ENCODE results near the gene HPS6. TPM values are rescaled to one million over a fixed set of nuclear protein-coding genes. Genes with fewer than 3 reads are reported as not detected.
"Not testable (repeated sequence)": the region's sequence is repeated elsewhere in the genome, so short reads cannot be mapped to it uniquely, and the experiment has no call there.

The HPS6 gene
- 23.0 TPM for total RNA-seq

DNA sequence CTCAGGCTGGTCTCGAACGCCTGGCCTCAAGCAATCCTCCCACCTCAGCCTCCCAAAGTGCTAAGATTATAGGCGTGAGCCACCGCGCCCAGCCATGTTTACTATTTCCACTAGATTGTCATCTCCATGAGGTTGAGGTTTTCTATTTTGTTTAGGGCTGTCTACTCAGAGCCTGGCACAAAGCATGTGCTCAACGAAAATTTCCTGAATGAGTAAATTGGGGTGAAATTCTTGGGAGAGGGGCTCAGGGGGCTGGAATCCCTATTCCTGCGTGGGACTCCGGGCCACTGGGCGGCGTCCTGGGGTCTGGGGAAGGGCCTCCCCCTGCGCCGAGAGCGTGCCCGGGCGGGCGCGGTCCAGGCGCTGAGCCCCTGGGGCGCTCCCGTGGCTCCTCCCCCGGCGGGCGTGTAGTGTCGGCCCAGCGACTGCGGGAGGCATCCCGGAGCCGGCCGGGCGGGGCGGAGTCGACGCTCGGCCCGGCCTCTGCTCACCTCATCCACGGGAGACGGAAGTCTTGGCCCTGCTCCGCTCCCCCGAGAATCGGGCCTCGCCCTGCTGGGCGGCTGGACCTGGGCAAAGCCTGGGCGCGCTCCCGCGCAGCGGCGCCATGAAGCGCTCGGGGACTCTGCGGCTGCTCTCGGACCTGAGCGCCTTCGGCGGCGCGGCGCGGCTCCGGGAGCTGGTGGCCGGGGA lies at the start of gene HPS6:
TSS of gene HPS6 (plus strand) at position 482 of the 693 bp plus-strand sequence. CDS start at position 608, 126 bp downstream.
- DNase-seq, result peak; percentile 94

DNA sequence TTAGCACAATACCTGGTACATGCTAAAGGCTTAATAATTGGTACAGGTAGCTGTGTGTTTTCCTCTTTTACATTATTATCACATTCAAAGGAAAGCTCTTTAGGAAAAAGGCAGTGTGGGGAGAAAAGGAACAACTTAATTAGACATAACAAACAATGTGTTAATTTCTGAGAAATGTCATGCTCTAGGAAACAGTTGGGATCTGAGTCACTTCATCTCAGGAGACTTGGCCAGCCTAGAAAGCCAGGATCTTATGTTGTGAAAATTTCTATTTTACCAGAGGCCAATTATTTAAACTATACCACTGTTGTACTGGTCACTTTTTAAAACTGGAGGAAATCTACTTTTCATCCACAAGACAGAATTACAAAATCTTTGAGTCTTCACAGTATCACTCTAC lies 48.7 kb upstream of the HPS6 start:
- DNase-seq, result no peak

DNA sequence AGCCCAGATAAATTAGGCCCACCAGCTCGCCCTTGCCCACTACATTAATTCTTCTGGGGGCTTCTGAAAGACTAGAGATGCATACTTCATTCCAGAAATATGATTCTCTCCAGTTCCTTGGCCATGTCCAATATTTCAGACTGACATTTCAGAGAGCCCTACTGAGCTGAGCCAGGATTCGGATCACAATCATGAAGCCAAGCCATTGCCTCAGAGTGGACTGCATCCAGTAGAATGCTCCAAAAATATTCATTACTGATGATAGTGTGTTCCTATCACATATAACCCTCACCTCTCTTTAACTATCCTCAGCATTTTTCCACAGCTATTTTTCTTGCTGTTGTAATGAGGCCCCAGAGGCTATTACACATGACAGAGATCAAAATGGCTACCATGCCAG lies 47.9 kb upstream of the HPS6 start:
- DNase-seq, result no peak

DNA sequence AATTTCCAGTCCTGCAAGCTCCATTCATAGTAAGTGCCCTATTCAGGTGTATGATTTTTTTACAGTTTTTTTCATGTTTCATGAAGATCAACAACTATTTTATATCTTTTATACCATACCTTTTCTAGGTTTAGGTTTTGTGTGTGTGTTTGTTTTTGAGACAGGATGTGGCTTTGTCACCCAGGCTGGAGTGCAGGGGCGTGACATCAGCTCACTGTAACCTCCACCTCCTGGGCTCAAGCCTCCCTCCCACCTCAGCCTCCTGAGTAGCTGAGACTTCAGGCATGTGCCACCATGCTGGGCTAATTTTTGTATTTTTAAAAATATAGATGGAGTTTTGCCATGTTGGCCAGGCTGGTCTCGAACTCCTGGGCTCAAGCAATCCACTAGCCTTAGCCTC lies 44.2 kb upstream of the HPS6 start:
- DNase-seq, result no peak

DNA sequence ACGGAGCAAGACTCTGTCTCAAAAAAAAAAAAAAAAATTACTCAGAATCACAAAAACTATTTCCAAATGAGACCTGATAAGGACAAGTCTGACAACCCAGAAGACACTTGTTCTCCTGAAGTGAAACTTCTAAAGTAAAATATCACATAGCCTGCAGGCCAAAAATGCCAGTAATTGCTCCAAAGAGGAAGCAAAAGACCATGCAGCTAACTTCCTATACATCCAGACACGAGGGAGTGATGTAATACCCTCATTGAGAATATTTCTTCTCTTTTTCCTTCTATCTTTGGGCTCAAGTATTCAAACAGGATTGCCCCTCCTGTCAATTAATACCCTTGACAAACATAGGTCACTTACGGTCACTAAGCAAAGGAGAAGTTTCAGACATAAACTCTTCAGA lies 40.4 kb upstream of the HPS6 start:
- DNase-seq, result no peak

DNA sequence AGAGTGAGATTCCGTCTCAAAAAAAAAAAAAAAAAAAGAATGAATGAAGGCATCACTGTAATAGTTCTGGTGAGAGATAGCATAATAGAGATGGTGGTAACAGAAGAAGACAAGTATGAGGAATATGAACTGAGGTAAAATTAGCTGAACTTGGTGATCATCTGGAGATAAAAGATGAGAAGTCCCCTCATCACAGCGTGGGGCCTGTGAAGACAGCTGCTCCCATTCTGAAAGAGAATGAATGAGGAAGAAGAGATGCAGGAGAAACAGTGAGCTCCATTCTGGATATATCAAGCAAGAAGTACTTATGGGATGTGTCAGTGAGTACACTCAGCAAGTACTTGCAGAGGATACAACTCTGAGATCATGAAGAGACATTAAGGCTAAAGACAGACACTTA lies 37.9 kb upstream of the HPS6 start:
- no peak for DNase-seq

DNA sequence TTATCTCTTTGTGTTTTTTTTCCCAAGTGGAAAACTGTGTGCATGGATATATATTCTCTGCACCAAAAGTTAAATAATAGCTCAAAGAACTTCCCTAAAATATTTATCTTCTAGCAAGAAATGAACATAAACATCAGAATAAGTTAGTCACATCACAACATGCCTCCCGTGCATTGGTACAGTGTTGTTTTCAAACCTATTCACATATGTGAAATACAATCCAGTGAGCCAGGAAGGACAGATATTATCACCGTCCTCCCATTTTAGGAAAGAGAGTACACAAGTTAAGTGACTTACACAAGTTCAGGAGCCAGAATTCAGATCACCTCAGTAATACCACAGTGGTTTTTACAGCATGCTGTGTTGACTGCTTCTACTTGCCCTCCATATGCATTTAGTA lies 31.4 kb upstream of the HPS6 start:
- DNase-seq, result no peak

DNA sequence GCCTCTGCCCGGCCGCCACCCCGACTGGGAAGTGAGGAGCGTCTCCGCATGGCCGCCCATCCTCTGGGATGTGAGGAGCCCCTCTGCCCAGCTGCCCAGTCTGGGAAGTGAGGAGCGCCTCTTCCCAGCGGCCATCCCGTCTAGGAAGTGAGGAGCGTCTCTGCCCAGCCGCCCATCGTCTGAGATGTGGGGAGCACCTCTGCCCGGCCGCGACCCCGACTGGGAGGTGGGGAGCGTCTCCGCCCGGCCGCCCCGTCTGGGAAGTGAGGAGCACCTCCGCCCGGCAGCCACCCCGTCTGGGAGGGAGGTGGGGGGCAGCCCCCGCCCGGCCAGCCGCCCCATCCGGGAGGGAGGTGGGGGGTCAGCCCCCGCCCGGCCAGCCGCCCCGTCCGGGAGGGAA lies 29.3 kb upstream of the HPS6 start:
- DNase-seq, result not testable (repeated sequence)

DNA sequence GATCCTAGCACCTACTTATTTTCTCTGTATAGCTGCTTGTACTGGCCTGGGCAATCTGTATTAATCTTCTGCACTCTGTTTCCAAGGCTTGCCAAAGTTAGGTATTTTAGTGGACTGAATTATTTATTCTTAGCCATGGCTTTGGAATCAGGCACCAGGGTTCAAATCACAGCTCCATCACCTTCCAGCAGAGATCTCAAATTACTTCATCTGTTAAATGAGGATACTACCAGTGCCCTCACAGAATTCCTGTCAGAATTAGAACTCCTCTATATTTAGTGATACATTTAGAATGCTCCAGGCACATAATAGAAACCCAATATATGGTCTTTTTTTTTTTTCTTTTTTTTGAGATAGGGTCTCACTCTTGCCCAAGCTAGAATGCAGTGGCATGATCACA lies 26.7 kb upstream of the HPS6 start:
- DNase-seq, result no peak

DNA sequence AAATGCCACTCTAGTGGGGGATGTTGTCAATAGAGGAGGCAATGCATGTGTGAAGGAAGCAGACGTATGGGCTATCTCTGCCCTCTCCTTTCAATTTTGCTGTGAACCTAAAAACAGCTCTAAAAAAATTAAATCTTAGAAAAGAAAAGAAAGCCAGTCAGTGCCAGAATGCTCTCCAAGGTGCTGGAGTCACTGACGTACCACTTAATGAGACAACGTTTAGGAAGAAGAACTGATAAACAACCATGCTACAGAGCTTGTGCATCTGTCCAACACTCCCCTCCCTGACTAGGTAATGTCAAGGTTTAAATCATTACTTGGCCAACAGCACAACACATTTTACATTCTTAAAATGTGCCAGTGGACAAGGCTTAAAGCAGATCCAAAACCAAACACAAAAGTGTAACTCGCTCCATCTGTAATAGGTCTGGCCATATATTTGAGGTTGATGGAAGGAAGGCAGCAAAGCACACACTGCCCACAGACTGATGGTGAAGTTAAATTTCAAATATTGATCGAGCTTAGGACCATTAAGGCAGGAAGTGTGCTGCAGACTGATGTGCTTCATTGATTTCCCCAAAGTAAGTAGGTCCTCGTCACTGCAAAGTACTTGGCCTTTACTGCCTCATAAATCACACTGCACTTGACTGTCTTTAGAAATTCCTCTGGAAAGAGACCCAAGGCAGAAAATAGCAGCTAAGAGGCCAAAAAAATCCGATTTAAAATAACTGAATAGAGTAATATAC lies 24.7 kb upstream of the HPS6 start:
- no peak for DNase-seq

DNA sequence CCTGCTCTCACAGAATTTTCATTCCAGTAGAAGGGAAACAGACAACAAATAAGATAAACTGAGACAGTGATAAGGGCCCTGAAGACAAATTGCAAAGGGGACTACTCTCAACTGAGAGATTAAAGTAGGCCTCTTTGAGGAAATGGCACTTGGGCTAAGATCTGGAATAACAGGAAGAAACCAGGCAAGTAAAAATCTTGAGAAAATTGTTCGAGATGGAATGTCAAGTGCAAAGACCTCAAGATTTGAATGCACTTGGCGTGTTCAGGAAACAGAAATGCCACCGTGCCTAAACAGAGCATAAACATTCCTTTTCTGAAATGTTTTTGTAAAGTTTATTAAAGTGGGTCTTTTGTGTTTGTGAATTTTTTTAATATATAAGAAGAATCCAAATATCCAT lies 19.9 kb upstream of the HPS6 start:
- DNase-seq, result no peak

DNA sequence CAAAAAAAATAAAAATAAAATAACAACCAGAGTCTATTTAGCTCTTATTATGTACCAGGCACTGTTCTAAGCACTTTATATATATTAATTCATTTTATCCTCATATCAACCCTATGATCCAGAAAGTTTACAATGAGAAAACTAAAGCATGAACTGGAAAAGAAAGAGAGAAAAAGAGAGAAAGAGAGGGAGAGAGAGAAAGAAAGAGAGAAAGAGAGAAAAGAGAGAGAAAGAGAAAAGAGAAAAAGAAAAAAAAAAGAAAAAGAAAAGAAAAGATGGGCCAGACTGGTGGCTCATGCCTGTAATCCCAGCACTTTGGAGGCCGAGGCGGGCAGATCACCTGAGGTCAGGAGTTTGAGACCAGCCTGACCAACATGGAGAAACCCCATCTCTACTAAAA lies 19.1 kb upstream of the HPS6 start:
- no peak for DNase-seq

DNA sequence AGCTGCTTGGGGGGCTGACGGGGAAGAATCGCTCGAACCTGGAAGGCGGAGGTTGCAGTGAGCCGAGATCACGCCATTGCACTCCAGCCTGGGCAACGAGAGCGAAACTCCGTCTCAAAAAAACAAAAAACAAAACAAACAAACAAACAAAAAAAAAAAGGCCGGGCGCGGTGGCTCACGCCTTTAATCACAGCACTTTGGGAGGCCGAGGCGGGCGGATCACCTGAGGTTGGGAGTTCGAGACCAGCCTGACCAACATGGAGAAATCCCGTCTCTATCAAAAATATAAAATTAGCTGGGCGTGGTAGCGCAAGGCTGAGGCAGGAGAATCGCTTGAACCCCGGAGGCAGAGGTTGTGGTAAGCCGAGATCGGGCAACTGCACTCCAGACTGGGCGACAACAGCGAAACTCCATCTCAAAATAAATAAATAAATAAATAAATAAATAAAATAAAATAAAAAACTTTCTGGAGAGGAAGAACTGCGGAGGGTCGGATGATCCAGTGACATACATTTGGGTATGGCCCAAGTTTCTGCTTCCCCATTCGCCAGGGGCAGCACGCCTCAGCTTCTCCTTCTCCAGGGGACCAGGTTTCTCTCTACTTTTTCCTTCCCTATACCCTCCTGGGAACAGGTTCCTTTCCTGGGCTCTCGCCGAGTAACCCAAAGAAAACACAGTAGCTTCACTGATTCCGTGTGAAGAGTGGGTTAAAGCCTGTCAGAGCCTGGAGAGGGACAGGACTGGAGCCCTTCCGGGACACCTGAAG lies 10.1 kb upstream of the HPS6 start:
- peak; percentile 51 for DNase-seq

DNA sequence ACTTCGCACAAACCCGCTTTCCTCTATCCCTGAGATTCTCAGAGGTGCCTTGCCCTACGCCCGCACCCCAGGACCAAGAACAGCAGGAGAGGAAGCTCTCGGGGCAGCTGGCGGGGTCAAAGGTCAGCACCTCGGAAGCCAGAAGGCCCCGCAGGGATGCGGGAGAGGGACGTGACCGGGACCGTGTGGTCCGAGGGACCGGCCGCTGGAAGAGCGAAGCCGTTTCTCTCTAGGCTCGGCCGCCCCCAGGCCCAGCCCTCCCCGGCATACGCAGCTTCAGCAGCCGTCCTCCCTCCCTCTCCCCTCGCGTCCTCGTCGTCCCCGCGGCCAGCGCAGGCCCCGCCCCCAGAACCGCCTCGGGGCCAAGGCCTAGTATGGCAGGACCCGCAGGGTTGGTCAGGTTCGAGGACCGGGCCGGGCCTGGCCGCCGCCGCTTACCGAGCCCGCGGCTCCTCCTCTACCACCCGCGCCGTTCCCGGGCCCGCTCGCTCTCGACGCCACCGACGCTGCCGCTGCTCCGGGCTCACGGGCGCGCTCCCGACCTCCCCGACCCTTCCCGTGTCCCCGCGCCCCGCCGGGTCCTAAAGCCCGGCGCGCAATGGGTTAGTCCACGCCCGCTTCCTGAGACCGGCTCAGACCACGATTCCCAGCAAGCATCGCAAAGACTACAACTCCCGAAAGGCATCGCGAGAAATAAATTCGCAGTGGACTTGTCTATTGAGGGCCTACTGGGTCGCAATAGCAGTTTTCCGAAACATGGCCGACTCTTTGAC lies 9.3 kb upstream of the HPS6 start, which contains the start of gene ARMH3:
TSS of gene ARMH3 (minus strand) at position 527 of the 773 bp plus-strand sequence. CDS start 16,059 bp downstream, outside the sequence.
- peak; percentile 99 for DNase-seq

DNA sequence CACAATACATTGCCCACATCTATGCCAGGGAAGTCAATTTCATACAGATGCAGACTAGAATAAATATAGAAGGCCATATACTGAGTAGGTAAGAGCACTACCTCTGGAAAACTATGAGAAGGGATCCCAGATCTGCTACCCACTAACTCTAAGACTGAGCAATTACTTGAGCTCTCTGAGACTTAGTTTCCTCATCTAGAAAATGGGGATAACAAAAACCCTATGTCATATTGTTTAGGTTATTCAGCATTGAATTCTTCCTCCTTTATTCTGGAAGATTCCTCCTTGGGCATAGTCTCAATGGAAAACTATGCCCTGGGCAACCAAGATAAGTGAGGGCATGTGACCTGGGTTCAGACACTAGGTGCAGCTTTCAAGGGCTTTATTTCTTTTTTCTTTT lies 5.2 kb upstream of the HPS6 start:
- no peak for DNase-seq

DNA sequence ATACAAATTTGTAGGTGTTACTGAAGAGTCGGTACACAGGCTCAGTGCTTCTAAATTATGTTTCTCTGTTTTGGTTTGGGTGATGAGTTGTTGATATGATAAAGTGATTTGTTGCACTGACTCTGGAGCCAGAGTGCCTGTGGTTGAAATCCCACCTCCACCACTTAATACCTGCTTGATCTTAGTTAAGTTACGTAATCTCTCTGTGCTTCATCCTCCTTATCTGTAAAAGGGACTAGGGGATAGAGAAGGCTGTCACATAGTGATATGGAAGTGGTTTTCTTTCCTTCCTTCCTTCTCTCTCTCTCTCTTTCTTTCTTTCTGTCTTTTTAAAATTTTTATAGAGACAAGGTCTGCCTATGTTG lies 664 bp upstream of the HPS6 start:
- no peak for DNase-seq

DNA sequence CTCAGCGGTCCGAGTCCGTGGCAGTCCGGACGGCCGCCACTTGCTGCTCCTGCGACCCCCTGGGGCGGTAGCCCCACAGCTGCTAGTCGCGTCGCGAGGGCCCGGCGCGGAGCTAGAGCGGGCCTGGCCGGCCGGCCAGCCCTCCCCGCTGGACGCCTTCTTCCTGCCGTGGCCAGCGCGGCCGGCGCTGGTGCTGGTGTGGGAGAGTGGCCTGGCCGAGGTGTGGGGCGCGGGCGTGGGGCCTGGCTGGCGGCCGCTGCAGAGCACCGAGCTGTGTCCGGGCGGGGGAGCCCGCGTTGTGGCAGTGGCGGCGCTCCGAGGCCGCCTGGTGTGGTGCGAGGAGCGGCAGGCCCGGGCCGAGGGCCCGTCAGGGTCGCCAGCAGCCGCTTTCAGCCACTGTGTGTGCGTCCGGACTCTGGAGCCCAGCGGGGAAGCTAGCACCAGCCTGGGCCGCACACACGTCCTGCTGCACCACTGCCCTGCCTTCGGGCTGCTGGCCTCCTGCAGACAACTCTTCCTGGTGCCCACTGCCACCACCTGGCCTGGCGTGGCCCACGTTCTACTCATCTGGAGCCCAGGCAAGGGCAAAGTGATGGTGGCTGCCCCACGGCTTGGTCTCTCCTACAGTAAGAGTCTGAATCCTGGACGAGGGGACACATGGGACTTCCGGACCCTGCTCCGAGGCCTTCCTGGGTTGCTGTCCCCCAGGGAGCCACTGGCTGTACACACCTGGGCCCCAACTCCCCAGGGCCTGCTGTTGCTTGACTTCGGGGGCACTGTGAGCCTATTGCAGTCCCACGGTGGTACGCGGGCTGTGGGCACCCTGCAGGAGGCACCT lies 631 bp downstream of the HPS6 start:
- DNase-seq, result peak; percentile 39

DNA sequence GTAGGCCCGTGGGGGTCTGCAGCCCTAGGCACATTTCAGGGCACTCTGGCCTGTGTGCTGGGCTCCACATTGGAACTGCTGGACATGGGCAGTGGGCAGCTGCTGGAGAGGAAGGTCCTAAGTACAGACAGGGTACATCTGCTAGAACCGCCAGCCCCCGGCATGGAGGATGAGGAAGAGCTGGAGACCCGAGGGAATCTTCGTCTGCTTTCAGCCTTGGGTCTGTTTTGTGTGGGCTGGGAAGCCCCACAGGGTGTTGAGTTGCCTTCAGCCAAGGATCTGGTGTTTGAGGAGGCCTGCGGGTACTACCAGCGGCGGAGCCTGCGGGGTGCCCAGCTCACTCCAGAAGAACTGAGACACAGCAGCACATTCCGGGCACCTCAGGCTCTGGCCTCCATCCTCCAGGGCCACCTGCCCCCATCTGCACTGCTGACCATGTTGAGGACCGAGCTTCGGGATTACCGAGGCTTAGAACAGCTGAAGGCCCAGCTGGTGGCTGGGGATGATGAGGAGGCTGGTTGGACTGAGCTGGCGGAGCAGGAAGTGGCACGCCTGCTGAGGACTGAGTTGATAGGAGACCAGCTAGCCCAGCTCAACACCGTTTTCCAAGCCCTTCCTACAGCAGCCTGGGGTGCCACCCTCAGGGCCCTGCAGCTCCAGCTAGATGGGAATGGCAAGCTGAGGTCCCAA lies 1.4 kb downstream of the HPS6 start:
- peak; percentile 39 for DNase-seq

DNA sequence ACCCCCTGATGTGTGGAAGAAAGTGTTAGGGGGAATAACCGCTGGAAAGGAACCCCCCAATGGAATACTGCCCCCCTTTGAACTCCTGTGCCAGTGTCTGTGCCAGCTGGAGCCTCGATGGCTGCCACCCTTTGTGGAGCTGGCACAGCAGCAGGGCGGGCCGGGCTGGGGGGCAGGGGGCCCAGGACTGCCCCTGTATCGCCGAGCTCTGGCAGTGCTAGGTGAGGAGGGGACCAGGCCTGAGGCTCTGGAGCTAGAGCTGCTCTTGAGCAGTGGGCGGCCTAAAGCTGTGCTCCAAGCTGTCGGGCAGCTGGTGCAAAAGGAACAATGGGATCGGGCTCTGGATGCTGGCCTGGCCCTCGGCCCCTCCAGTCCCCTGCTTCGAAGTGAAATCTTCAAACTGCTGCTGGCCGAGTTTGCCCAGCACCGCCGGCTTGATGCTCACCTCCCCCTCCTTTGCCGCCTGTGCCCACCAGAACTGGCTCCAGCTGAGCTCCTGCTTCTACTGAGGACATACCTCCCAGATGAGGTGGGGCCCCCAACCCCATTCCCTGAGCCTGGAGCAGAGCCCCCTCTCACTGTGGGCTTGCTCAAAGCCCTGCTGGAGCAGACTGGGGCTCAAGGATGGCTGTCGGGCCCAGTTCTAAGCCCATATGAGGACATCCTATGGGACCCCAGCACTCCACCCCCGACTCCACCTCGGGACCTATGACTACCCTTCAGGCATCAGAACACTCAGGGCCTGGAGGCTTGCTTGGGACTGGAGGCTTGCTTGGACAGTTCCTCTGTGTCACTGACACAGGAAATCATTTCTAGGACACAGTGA lies 2.2 kb downstream of the HPS6 start:
- DNase-seq, result no peak

DNA sequence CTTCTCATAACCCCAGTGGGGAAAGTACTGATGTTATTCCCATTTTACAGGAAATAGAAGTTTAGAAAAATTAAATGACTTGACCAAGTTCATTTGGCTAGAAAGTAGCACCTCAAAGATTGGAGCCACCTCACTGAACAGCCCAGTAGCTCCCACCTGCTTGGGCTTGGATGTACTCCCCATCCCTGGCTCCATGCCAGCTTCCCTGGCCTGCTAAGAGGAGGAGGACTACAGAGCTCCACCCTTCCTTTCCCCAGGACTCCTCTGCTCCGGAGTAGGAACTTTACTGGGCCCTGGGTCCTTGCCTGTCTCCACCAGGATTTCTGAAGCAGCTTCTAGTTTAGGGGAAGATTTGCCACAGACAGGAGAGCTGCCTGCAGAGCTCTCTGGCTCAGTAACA lies 3.1 kb downstream of the HPS6 start:
- peak; percentile 49 for DNase-seq
